ENCODE results near the gene CST6.

GRCh38 chr11:66011239-66011784 is 496 bp upstream of the CST6 start:
- TF ChIP-seq POLR2A (IDR thresholded peaks at IDR 0.05) (no peak), CTCF (IDR thresholded peaks at IDR 0.05) (no peak)
